NT2/D1 (cell line): Measurements from ENCODE around the gene HS3ST1.

ENCODE experiments used
- DNase-seq: peaks from one replicate; pipeline ENCODE4 v3.0.0-alpha.2; 2011; ENCODE audit warnings: low read depth, low spot score
- H3K27me3 ChIP-seq: 2 replicates; pipeline ENCODE4 v1.6.0; 2011; ENCODE audit warnings: mild to moderate bottlenecking; ENCODE audit not compliant: insufficient read length, insufficient read depth
- H3K36me3 ChIP-seq: 2 replicates; pipeline ENCODE4 v1.6.1; 2011; ENCODE audit warnings: mild to moderate bottlenecking, low read length, mixed read lengths; ENCODE audit not compliant: insufficient read depth, insufficient read length
- H3K4me1 ChIP-seq: 2 replicates; pipeline ENCODE4 v1.5.1; 2011; ENCODE audit not compliant: insufficient read depth, insufficient read length
- H3K4me3 ChIP-seq: 2 replicates; pipeline ENCODE4 v1.5.1; 2011; ENCODE audit warnings: low read depth; ENCODE audit not compliant: insufficient read length
- H3K9ac ChIP-seq: 2 replicates; pipeline ENCODE4 v1.6.0; 2011; ENCODE audit warnings: low read depth; ENCODE audit not compliant: insufficient read length
- H3K9me3 ChIP-seq: 2 replicates; pipeline ENCODE4 v1.5.1; 2011; ENCODE audit warnings: mild to moderate bottlenecking, low read length; ENCODE audit not compliant: insufficient read depth
- SUZ12 ChIP-seq: IDR thresholded peaks from 2 replicates; pipeline ENCODE4 v1.6.1; 2011; ENCODE audit not compliant: insufficient read length, insufficient read depth; ENCODE audit errors: extremely low read depth
- YY1 ChIP-seq: IDR thresholded peaks from 2 replicates; pipeline ENCODE4 v1.6.1; 2011; ENCODE audit not compliant: insufficient read length, insufficient read depth
- ZNF274 ChIP-seq: IDR thresholded peaks from 2 replicates; pipeline ENCODE4 v1.6.1; 2011; ENCODE audit warnings: mild to moderate bottlenecking, low read depth, low read length

Gene HS3ST1

DNA sequence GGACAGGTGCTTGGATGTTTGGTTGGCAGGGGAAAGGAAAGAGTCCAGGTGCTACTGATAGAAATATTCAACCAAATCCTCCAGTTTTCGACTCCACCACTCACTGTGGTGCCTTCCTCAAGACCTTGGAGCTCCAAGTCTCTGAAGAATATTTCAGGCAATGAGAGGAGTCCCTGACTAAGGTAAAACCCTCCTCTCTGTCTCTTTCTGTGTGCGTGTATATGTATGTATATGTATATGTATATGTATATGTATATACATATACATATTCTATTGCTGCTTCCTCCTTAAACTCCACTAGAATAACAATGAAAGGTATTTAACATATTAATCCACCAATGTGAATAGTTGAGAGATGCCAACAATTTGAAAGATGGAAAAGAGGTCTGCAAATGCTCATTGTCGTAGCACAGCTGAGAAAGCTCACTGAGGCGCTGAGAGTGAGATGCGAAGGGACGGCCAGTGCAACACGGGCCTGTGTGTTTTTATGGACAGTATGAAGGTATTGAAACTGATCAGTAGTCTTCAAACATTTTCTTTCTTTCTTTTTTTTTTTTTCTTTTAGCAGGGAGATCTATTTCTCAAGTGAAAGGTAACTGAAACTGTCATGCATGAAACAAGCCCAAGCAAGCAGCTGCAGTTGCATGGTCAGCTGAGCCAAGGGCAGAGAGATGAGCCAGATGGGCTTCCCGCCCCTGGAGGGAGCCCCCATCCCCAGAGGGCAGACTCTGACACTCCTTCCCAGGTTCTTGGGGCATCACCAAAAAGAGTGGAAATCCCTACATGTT lies 41.1 kb upstream of the HS3ST1 start:
- Histone ChIP-seq H3K9me3 (no peaks in the 10 kb centered on the region), H3K9ac (no peak overlapping the region), H3K36me3 (no peaks in the 10 kb centered on the region)

GRCh38 chr4:11468901-11469300 lies 40.2 kb upstream of the HS3ST1 start:
- DNase-seq, result no peak
- H3K27me3 ChIP-seq, result no peaks in the 10 kb centered on the region
- no peaks in the 10 kb centered on the region for H3K4me1 ChIP-seq
- H3K9me3 ChIP-seq, result no peaks in the 10 kb centered on the region
- H3K4me3 ChIP-seq, result no peak overlapping the region
- no peaks in the 10 kb centered on the region for H3K36me3 ChIP-seq
- no peak overlapping the region for H3K9ac ChIP-seq
- no peak for TF ChIP-seq SUZ12
- TF ChIP-seq YY1, result no peak

More for the DNA sequence above, 41.1 kb upstream of the HS3ST1 start:
- no peak for TF ChIP-seq ZNF274
- no peak for TF ChIP-seq SUZ12
- no peak for TF ChIP-seq YY1
- no peak for DNase-seq
- Histone ChIP-seq H3K4me3 (no peak overlapping the region), H3K4me1 (no peaks in the 10 kb centered on the region), H3K27me3 (no peaks in the 10 kb centered on the region)

DNA sequence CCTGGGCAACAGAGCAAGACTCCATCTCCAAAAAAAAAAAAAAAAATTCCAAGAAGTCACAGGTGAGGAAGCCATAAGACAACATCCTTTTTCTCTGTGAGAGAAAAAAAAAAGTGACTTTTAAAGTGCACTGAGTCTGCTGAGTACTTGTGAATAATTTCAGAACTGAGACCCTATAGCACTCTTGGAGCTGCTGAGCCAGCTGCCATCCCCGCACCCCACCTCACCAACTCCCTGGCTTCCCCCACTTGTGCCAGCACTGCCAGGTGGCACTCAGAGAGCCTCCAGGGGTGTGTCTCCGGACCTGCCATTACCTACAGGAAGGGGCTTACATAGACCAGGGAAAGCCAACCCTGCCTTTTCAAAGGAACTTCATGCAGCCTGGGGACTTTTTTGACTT lies 39.2 kb upstream of the HS3ST1 start:
- Histone ChIP-seq H3K4me1 (no peaks in the 10 kb centered on the region), H3K27me3 (no peaks in the 10 kb centered on the region), H3K9me3 (no peaks in the 10 kb centered on the region), H3K9ac (no peak overlapping the region), H3K4me3 (no peak overlapping the region), H3K36me3 (no peaks in the 10 kb centered on the region)
- TF ChIP-seq YY1 (no peak), ZNF274 (no peak), SUZ12 (no peak)
- DNase-seq, result no peak

- TF ChIP-seq SUZ12, result no peak
- TF ChIP-seq YY1, result no peak
- TF ChIP-seq ZNF274, result no peak
- no peaks in the 10 kb centered on the region for H3K27me3 ChIP-seq
- no peak overlapping the region for H3K4me3 ChIP-seq
- H3K4me1 ChIP-seq, result no peaks in the 10 kb centered on the region
- no peaks in the 10 kb centered on the region for H3K36me3 ChIP-seq
- H3K9ac ChIP-seq, result no peak overlapping the region
- no peak for DNase-seq
- no peaks in the 10 kb centered on the region for H3K9me3 ChIP-seq
Observed at GRCh38 chr4:11463707-11464106, 35.0 kb upstream of the HS3ST1 start.

- H3K4me1 ChIP-seq, result no peaks in the 10 kb centered on the region
- no peaks in the 10 kb centered on the region for H3K27me3 ChIP-seq
- no peak overlapping the region for H3K9ac ChIP-seq
- H3K36me3 ChIP-seq, result no peaks in the 10 kb centered on the region
- DNase-seq, result no peak
- no peaks in the 10 kb centered on the region; the same call in 1 of the 2 replicates for H3K9me3 ChIP-seq
- H3K4me3 ChIP-seq, result no peak overlapping the region
- TF ChIP-seq SUZ12 (no peak), ZNF274 (no peak), YY1 (no peak)
Observed at GRCh38 chr4:11456401-11456800, 27.7 kb upstream of the HS3ST1 start.

GRCh38 chr4:11455201-11455835 lies 26.6 kb upstream of the HS3ST1 start:
- H3K4me3 ChIP-seq, result no peak overlapping the region
- no peaks in the 10 kb centered on the region for H3K36me3 ChIP-seq
- no peaks in the 10 kb centered on the region; the same call in 1 of the 2 replicates for H3K9me3 ChIP-seq
- H3K27me3 ChIP-seq, result no peaks in the 10 kb centered on the region
- no peaks in the 10 kb centered on the region for H3K4me1 ChIP-seq
- no peak for DNase-seq
- no peak for TF ChIP-seq SUZ12
- TF ChIP-seq YY1, result no peak
- TF ChIP-seq ZNF274, result no peak
- no peak overlapping the region for H3K9ac ChIP-seq

GRCh38 chr4:11451716-11452115 lies 23.0 kb upstream of the HS3ST1 start:
- DNase-seq, result no peak
- TF ChIP-seq SUZ12 (no peak), ZNF274 (no peak), YY1 (no peak)
- H3K4me1 ChIP-seq, result no peaks in the 10 kb centered on the region

More at GRCh38 chr4:11451716-11452115, 23.0 kb upstream of the HS3ST1 start:
- no peaks in the 10 kb centered on the region for H3K36me3 ChIP-seq
- no peak overlapping the region for H3K4me3 ChIP-seq
- H3K27me3 ChIP-seq, result no peaks in the 10 kb centered on the region
- H3K9me3 ChIP-seq, result no peaks in the 10 kb centered on the region
- no peak overlapping the region for H3K9ac ChIP-seq
